ENCODE measurements around the gene SPINK9.

DNA sequence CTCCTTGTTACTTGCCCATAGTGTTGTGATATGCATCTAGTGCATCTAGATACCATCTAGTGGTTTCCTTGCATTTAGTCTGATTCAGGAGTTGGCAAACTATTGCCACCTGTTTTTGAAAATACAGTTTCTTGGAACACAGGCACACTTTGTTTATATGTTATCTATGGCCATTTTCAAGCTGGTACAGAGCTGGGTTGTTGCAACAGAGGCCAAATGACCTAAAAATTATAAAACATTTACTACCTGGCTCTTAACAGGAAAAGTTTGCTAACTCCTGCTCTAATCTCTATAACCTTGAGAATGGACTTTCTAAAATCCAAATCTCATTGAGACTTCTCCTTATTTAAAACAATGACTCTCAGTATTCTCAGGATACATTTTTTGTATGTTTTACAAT lies 29.0 kb downstream of the SPINK9 start:
- TF ChIP-seq, protein P1, sequence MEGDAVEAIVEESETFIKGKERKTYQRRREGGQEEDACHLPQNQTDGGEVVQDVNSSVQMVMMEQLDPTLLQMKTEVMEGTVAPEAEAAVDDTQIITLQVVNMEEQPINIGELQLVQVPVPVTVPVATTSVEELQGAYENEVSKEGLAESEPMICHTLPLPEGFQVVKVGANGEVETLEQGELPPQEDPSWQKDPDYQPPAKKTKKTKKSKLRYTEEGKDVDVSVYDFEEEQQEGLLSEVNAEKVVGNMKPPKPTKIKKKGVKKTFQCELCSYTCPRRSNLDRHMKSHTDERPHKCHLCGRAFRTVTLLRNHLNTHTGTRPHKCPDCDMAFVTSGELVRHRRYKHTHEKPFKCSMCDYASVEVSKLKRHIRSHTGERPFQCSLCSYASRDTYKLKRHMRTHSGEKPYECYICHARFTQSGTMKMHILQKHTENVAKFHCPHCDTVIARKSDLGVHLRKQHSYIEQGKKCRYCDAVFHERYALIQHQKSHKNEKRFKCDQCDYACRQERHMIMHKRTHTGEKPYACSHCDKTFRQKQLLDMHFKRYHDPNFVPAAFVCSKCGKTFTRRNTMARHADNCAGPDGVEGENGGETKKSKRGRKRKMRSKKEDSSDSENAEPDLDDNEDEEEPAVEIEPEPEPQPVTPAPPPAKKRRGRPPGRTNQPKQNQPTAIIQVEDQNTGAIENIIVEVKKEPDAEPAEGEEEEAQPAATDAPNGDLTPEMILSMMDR (IDR thresholded peaks at IDR 0.05; ENCODE audit: insufficient read depth, low read depth, low read length) = no peak
- TF ChIP-seq EZH2 (IDR thresholded peaks at IDR 0.05; ENCODE audit: insufficient read depth, low read length) = no peak
